Heart left ventricle (tissue), 13 donors: ENCODE measurements around the gene FSTL4.

Experiments
- POLR2A ChIP-seq, 2 donors: fragments of 450-650 bp; IDR thresholded peaks; one replicate each; pipeline ENCODE4 v1.6.1; 2017; ENCODE audit warnings: antibody characterized with exemption in 2 of 2, mild to moderate bottlenecking in 2 of 2, moderate library complexity in 2 of 2
- TF ChIP-seq, protein P1 (sequence below), 12 donors: fragments of 200-600 bp; sonication (generic) in 4 of 12; IDR thresholded peaks; one replicate each; pipeline versions ENCODE4 v1.5.0 to v1.8.0; 2018 to 2022; ENCODE audit warnings: antibody characterized with exemption in 12 of 12, mild to moderate bottlenecking in 5 of 12
- donor health status: ischemic (EF 13 %, LVEDD 7.1; RV severe dilation, severe dysfunction).
- donor health status: DM: no; HTN: yes; CAD: no.
- donor health status: DM: no; HTN: no; CAD: no.
- donor health status: ischemic (EF 25% LVEDD 6.9; RV normal size, moderate dysfunction).
- donor health status: ischemic (EF 25% LVEDD 5.7; RV mildly dilated, moderate dysfunction).
- donor health status: ischemic (EF 35%, LVEDD 5.7; RV mildly dilated, moderate dysfunction).
- donor health status: nonischemic (EF 11% LVEDD 7.7; RV severe dilation, severe dysfunction).
- donor health status: DM: yes; HTN: yes; CAD: no.
- donor health status: PGD.
- donor health status: ischemic (EF 29% LVEDD 5.4; RV normal size, mild dysfunction).
- donor health status: nonischemic (EF 23%, LVEDD 6.1; RV moderate dilation, normal function).

GRCh38 chr5:133483406-133484090 lies 128.8 kb downstream of the FSTL4 start:
- TF ChIP-seq, protein P1, sequence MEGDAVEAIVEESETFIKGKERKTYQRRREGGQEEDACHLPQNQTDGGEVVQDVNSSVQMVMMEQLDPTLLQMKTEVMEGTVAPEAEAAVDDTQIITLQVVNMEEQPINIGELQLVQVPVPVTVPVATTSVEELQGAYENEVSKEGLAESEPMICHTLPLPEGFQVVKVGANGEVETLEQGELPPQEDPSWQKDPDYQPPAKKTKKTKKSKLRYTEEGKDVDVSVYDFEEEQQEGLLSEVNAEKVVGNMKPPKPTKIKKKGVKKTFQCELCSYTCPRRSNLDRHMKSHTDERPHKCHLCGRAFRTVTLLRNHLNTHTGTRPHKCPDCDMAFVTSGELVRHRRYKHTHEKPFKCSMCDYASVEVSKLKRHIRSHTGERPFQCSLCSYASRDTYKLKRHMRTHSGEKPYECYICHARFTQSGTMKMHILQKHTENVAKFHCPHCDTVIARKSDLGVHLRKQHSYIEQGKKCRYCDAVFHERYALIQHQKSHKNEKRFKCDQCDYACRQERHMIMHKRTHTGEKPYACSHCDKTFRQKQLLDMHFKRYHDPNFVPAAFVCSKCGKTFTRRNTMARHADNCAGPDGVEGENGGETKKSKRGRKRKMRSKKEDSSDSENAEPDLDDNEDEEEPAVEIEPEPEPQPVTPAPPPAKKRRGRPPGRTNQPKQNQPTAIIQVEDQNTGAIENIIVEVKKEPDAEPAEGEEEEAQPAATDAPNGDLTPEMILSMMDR (IDR thresholded peaks at IDR 0.05): no peak
- no peak for TF ChIP-seq POLR2A (IDR thresholded peaks at IDR 0.05)
